ENCODE data around the gene ATAD3B. TPM values are rescaled to one million over a fixed set of nuclear protein-coding genes. Genes with fewer than 3 reads are reported as not detected.

ATAD3B gene
- polyA plus RNA-seq, 1 donor from 2014 or later: 57.2 TPM

GRCh38 chr1:1539310-1540089 is 67.9 kb downstream of the ATAD3B start:
- H3K4me3 ChIP-seq (ENCODE audit: low read length): peak overlapping the region; percentile 87
- H4K20me1 ChIP-seq (ENCODE audit: insufficient read depth): no peaks in the 10 kb centered on the region
- H3K9ac ChIP-seq (ENCODE audit: low read length): peak overlapping the region; percentile 77
- peaks cover 5% of the 10 kb centered on the region for H3K36me3 ChIP-seq (ENCODE audit: insufficient read depth, low read length)
- peak overlapping the region; percentile 33 for H2AFZ ChIP-seq (ENCODE audit: low read depth, low read length)
- peak overlapping the region; percentile 42 for H3K27ac ChIP-seq (ENCODE audit: low read length)
- no peak for TF ChIP-seq TAF1 (IDR thresholded peaks at IDR 0.05; ENCODE audit: low read depth)
- TF ChIP-seq EZH2 (IDR thresholded peaks at IDR 0.05; ENCODE audit: borderline replicate concordance, insufficient read depth, low read length, poor library complexity, severe bottlenecking): no peak
- peak; percentile 62 for TF ChIP-seq MXI1 (conservative IDR thresholded peaks at IDR 0.05; ENCODE audit: poor library complexity, severe bottlenecking)
- TF ChIP-seq SMC3 (conservative IDR thresholded peaks at IDR 0.05; ENCODE audit: poor library complexity): no peak
- peak overlapping the region; percentile 78 for H3K4me2 ChIP-seq (ENCODE audit: low read length)
- no peaks in the 10 kb centered on the region for H3F3A ChIP-seq (ENCODE audit: insufficient read depth, low read length, poor library complexity, severe bottlenecking)
- no peaks in the 10 kb centered on the region for H3K27me3 ChIP-seq (ENCODE audit: insufficient read depth, low read depth, low read length)
- no peaks in the 10 kb centered on the region for H3K9me2 ChIP-seq (ENCODE audit: insufficient read depth, low read length)
- H3K79me2 ChIP-seq (replicated peaks; ENCODE audit: insufficient read depth, low read length): no peaks in the 10 kb centered on the region
- H3K9me3 ChIP-seq (ENCODE audit: low read length): no peaks in the 10 kb centered on the region

GRCh38 chr1:1540090-1540817 is 68.7 kb downstream of the ATAD3B start, which contains the start of gene TMEM240:
Gene TMEM240, minus strand, starts transcription at chr1:1540624. Its CDS starts 278 bp downstream, at chr1:1540346.
- H4K20me1 ChIP-seq (ENCODE audit: insufficient read depth): no peaks in the 10 kb centered on the region
- TF ChIP-seq TAF1 (IDR thresholded peaks at IDR 0.05; ENCODE audit: low read depth) (no peak), REST (IDR thresholded peaks at IDR 0.05; ENCODE audit: borderline replicate concordance) (no peak), RAD21 (conservative IDR thresholded peaks at IDR 0.05) (no peak), POLR2AphosphoS5 (IDR thresholded peaks at IDR 0.05) (peak; percentile 13), MXI1 (conservative IDR thresholded peaks at IDR 0.05; ENCODE audit: poor library complexity, severe bottlenecking) (no peak), CTCF (IDR thresholded peaks at IDR 0.05; ENCODE audit: poor library complexity, severe bottlenecking) (no peak)
- peak within 1 kb of the TSS; percentile 78 for H3K4me2 ChIP-seq (ENCODE audit: low read length)
- peak within 1 kb of the TSS; percentile 33 for H2AFZ ChIP-seq (ENCODE audit: low read depth, low read length)
- peak within 1 kb of the TSS; percentile 87 for H3K4me3 ChIP-seq (ENCODE audit: low read length)
- H3K36me3 ChIP-seq (ENCODE audit: insufficient read depth, low read length): peaks cover 5% of the 10 kb centered on the region
- peak within 1 kb of the TSS; percentile 77 for H3K9ac ChIP-seq (ENCODE audit: low read length)
- H3K27me3 ChIP-seq (ENCODE audit: insufficient read depth, low read depth, low read length): no peaks in the 10 kb centered on the region
- peak within 1 kb of the TSS; percentile 42 for H3K27ac ChIP-seq (ENCODE audit: low read length)
- no peaks in the 10 kb centered on the region for H3K9me2 ChIP-seq (ENCODE audit: insufficient read depth, low read length)
- H3K9me3 ChIP-seq (ENCODE audit: low read length): no peaks in the 10 kb centered on the region
- H3K79me2 ChIP-seq (replicated peaks; ENCODE audit: insufficient read depth, low read length): no peaks in the 10 kb centered on the region
- H3F3A ChIP-seq (ENCODE audit: insufficient read depth, low read length, poor library complexity, severe bottlenecking): no peaks in the 10 kb centered on the region
